ENCODE results near the gene GFOD1.

GFOD1 gene

DNA sequence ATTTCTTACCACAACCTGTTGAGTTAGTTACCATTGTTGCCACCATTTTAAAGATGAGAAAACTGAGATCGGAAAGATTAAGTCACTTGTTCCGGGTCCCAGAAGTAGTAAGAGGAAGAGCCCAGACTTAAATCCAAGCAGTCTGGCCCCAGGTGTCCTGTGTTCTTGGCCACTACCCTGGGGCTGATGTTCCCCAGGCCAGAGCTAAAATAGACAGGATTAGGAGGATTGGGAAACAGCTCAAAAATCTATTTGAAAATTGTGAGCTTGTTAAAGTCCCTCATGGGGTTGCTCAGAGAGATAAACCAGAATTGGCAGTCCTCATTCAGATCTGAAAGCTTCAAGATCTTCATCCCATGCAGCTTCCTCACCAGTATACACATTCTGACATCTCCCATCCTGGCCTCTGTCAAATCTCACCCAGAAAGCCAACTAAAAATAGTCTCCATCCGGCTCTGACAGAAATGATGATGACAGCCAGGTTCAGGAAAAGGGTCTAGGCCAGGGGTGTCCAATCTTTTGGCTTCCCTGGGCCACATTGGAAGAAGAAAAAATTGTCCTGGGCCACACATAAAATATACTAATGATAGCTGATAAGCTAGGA, 62.0 kb downstream of the GFOD1 start:
- DNase-seq (ENCODE audit: low read depth in 2 of 2), result no peak

DNA sequence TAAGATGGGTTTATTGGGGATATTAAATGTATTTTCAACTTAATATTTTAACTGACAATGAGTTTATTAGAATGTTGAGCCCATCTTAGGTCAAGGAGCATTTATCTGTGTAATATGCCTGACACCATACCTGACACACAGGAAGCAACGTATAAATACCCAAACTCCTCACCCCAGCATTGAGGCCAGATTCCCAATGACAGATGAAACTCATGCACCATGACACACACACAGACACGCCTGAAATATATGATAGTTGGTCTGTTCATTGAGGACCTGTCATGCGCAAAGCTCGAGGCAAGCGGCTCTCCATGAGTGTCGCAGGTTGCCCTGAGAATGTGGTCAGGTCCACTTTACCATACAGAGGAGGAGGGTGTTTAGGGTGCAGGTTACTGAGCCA, 64.1 kb downstream of the GFOD1 start:
- no peak for DNase-seq (ENCODE audit: low read depth in 2 of 2)

DNA sequence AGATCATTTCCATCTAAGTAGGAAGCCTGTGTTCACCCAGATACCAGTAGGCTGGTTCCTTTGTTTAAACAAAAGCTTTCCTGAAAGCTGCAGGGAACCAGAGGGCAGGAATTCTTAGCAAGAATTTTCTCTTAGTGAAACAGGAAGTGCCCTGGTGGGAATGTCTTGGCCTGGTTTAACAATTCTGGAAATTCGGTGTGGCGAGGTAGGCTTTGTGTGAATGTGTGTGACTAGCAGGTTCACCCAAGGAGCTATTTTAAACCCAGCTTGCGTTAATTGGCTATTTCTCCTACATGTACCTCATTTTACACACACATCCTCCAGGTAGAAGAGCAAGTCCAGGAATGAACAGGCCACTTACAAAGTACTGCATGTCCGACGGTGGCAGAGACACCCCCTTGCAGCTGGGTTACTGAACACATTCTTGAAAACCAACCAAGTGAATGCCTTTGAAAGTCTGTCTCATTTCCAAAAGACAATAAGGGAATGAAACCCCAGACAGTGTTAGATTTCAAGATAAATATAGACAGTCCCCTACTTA, 64.6 kb downstream of the GFOD1 start:
- no peak for DNase-seq (ENCODE audit: low read depth in 2 of 2)

DNA sequence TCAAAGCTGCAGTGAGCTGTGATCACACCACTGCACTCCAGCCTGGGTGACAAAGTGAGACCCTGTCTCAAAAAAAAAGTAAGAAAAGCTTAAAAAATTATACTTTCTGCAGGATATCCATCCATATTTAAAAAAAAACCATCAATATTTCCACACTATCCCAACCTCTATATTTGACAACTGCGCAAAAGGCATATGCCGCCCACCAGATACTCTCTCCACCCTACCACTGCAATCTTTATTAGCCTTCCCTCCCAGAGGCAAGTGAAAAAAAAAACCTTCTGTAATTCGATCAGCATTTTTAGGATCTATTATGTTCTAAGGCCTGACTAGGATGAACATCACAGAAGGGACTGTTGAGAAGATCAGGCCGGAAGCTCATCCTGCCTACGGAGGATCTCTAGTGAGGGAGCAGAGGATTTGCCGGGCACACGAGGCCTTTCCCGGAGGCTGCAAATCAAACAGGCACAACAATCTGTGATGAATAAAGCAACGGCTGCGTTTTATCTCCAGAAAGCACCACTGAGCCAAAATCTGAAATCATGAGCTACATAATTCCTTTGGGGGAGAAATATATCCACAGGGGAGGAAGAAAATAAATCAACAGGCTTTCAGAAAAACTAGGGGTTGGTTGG, 65.9 kb downstream of the GFOD1 start:
- no peak for DNase-seq (ENCODE audit: low read depth in 2 of 2)

DNA sequence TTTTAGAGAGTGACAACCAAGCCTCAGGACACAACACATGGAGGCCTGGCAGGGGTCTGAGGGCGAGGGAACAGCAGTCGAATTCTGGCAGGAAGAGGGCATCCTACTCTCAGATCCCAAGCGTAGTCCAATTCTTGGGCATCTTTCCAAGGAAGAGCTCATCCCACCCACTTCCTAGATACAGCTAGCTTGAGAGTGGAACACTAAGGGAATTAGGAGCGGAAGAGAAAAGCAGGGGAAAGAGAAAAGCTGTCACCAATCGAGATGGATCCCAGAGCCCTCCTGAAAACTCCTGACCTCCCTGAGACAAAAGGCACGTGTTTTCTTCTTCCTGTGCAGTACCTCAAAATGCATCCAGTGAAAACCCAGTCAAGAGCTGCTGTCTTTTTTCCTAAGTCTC, 67.1 kb downstream of the GFOD1 start:
- no peak for DNase-seq (ENCODE audit: low read depth in 2 of 2)

DNA sequence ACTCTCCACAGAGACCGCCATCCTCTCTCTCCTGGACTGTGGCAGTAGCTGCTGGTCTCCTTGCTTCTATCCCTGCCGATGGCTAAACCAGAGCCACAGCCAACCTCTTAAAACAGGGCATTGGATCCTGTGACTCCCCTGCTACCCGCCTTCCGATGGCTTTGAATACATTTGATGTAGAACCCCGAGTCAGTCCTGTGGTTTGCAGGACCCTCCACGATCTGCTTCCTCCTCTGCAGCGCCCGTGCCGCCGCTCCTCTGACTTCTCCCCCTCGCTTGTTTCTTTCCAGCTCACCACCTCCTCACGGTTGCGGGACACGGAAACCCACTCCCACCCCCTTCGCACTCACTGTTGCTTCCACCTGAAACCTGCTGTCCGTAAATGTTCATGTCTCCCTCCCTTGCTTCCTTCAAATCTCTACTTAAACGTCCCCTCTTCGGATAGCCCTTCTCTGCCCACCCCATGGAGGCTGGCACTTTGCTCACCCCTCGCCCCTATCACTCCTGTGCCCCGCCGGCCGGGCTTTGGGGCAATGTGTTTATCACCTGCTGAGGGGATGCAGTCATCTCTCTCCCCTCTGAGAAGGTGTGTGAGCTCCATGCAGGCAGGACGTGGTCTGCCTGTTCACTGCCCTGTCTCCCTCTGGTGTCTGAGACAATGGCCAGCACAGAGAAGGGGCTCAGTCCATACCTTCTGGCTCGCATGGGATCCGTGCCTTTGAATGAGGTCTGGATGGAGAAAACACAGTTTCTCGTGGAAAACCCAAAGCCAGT, 67.8 kb downstream of the GFOD1 start:
- no peak for DNase-seq (ENCODE audit: low read depth in 2 of 2)

DNA sequence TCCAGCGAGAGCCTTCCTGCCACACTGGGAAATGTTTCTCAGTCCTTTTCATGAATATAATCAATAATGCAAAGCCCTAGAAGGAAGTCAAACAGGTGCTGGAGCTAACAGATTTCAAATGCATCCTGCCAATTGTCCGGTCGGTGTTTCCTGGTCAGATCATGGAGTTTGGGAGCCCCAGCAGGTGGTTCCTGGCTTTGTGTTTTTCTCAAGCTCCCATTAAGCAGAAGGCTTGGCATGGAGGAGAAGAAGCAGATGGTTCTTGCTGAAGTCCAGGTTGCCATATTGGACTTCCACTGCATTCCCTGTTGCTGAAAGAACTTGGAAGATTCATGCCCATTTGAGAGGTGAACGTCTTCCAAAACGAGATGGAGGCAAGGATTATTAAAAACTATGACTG, 68.6 kb downstream of the GFOD1 start:
- DNase-seq (ENCODE audit: low read depth in 2 of 2), result no peak

DNA sequence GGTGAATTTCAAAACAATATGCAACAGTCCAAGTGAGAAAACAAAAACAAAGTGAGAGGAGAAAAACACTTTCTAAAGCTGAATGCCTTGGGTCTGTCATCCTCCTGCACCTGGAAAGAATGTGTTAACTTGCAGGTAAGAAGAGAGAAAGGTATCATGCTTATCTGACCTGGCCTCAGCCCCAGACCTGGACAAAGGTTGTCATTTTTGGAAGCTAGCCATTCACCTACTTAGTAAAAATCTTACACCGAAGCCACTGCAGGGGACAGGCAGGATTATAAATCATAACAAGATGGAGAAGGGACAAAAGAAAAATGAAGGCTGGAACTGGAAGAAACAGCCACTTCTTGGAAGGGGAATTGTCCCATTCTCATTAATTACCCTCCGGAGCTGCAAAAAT, 69.4 kb downstream of the GFOD1 start:
- no peak for DNase-seq (ENCODE audit: low read depth in 2 of 2)

DNA sequence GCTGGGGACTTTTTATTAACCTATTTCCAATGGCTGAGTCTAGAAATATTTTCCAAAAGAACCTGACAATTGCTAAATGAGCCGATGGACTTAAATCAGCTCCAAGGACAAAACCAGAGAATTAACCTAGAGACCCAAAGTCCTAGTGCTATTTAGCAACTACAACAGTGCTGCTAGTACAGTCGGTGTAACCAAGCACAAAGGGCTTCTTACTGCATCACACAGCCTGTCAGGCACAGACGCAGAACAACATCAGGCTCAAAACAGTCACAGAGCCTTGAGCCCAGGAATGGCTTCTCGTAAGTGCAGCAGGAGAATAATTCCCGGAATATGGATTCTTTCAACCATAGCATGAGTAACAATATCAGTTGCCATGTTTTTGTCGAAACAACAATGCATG, 70.0 kb downstream of the GFOD1 start:
- DNase-seq (ENCODE audit: low read depth in 2 of 2), result no peak

DNA sequence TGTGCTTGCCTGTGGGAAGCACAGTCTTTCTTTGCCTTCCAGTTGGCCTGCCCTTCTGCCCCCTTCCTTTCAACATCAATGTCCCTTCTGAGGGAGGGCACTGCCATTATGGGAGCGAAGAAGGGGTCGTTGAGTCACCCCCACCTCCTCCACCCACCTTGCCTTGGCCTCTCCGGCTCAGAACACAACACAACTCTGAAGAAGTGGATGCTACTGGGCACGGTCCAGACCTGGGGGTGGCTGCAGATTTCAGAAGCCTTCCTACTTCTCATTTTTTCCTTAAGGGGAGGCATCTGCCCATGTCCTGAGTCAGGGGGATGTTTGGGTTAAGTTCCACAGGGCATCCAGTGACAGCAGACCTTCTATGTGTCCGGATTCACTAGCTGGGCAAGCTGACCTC, 72.1 kb downstream of the GFOD1 start:
- DNase-seq (ENCODE audit: low read depth in 2 of 2), result no peak

DNA sequence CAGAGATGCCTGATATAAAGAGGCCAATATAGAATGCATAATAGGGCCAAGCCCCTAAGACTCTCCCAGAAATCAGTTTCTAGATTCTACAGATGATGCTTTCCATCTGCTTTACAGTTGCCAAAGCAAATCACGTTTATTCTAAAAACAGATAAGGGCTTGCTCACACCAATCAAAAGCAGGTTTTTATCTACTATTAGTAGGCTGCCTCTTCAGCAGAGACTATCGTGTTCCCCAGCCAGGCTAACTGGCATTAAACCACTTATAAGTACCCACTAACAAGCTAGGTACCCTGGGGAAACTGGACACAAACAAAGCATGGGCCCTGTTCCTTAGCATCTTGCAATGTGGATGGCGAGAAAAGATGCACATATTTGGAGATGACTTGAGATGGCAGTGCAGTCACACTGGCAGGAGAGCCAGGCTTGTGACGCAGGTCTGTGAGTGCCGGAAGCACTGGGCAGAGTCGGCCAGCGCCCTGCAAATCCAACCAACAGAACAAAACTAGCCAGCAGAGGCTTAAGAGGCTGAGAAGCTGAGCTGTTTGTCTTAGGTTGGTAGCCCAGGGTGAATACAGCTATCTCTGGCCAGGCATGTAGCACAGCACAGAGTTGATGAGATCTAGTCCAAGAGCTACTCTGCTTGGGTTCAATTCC, 73.4 kb downstream of the GFOD1 start:
- no peak for DNase-seq (ENCODE audit: low read depth in 2 of 2)

DNA sequence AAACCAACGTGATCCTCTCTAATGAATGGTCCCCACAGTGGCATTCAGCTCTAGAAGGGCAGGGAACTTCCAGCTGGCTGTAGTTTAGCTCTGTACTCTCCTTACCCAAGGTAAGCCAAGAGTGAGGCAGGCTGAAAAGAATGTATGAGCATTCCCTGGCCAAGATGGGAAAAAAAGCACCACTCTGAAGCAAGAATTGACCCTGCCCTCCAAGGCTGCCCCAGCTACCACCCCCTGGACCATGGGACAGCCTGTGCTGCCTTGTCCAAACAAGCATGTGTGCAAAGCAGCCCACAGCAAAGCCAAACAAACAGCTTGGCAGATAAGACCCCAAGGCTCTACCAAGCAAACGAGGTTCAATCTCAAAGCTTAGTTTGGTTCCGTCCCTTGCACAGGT, 73.9 kb downstream of the GFOD1 start:
- DNase-seq (ENCODE audit: low read depth in 2 of 2), result no peak

DNA sequence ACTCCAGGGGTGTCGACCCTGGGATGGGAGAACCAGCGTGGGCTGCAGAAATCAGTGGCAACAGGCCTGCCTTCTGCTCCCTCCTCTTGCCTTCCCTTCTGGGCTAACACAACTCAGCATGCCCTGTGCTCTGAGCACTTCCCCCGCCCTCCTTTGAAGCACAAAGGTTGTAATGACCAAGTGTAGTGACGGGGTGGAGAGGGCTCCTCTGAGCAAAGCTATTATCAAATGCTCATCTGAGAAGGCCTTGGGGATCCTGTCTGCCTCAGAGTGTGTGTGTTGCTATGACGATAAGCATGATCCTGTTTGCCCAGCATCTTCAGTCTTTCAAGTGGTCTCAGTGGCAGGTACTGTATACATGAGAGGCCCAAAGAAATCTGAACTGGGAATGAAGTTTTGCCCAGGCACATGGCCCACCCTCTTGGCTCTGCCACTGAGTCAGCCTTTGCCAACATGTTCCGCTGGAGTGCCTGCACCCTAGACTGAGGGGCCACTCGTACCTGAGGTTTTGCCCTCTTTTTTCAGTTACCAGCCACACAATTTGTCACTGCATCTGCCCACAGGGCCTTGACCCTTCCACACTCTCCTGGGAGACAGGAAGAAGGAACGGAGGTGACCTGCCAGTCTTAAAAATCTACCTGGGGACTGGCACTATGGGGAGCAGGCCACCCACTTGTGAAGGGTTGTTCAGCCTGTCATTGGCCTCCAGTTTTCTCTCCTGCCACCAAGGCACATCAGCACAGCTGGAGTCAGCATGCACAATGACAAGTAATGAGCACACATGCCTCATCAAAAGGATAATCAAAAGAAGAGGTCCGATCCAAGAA, 74.5 kb downstream of the GFOD1 start:
- DNase-seq (ENCODE audit: low read depth in 2 of 2), result no peak

DNA sequence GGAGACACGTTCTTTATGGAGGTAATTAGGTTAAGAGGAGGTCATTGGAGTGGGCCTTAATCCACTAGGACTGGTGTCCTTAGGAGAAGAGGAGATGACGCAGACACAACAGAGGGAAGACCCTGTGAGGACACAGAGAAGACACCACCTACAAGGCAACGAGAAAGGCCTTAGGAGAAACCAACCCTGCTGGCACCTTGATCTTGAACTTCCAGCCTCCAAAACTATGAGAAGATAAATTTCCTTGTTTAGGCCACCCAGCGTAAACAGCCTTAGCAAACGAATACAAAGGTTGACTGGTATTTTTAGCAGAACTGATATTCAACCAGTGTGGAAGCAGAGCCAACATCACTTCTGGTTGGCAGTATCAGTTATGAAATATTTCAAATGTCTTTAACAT, 75.2 kb downstream of the GFOD1 start:
- DNase-seq (ENCODE audit: low read depth in 2 of 2), result no peak

DNA sequence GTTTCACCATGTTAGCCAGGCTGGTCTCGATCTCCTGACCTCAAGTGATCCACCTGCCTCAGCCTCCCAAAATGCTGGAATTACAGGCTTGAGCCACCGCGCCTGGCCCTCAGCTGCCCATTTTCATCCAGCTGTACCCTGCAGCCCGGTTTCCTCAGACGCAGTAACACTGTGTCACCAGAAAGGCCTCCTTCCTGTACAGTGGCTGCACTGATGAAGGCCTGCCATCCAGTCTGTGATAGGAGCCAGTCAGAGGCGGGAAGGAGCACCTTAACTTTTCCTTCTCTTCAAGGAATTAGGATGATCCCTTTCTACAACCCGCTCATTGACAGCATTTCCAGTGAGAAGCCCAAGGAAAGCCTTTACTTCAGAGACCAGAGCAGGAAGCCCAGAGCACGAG, 75.9 kb downstream of the GFOD1 start:
- DNase-seq (ENCODE audit: low read depth in 2 of 2), result no peak

DNA sequence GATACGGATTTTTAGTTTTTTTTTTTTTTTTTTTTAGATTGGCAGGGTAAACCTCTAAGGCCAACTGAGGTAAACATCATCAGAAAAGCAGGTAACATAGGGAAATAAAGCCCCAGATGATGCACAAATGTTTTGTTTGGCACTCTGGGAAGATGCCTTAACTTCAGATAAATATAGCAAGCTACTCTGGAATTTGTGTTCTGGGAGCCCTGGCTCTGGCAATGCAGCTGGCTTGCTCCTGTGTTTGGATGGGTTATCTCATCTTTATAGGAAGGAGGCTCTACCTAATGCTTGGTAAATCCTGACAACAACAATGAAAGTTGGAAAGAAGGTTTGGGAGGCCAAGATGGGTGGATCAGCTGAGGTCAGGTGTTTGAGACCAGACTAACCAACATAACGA, 77.4 kb downstream of the GFOD1 start:
- DNase-seq (ENCODE audit: low read depth in 2 of 2), result no peak

DNA sequence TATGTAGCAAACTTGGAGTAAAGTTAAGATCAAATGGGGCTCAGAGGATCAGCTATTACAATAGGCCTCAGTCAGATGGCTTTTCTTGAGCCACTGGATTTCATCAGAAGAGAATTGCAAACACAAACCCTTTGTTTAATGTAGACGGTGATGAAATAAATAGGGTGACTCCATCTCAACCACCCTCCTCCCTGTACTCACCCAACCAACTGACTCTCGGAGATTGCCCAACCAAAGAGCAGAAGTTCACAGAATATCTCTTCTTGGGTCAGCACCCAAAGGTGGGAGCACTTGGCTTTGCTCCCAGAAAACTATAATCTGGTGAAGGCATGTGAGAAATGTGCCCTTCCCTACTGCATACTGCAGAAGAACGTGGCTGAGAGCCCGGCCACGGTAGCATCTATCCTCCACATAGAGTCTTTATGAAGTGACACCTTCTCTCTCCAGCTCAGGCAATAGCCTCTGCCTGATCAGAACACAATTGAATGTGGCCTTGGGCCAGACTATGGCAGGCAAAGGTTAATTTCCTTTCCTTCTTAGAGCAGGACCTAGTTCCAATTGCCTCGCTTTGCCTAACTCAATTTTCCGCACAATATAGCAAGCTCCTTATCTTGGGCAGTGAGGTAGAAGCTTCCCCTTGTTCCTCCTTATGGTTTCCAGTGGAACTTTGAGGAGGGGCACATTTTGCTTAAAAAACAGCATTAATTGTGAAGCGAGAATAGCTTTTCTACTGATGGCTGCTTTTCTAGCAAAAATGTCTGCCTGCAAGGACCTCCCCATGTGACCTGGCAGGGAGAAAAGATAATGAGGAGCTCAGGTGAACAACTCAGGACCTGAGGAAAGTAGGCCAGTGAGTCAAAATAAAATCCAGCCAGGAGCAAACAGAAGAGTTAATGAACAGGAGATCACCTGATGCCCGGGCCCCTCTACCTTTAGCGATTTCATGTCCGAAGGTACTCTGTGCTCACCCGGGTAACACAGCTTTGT, 79.4 kb downstream of the GFOD1 start:
- DNase-seq (ENCODE audit: low read depth in 2 of 2), result peak; percentile 20 to 34

DNA sequence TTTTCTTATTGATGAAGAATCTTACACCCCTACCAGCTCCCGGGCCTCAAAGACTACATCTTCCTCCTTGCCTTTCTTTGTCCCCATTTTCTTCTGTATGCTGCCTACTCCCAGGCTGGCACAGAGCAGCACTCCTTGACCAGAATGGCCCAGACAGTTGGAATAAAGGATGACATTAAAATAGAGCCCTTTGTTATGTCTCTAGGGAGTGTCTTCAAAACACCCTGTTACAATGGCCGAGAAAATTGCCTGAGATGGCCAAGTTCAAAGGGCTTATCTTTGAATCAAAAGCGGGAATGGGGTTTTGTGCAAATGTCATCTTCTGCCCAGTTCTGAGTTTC, 80.1 kb downstream of the GFOD1 start:
- no peak for DNase-seq (ENCODE audit: low read depth in 2 of 2)

DNA sequence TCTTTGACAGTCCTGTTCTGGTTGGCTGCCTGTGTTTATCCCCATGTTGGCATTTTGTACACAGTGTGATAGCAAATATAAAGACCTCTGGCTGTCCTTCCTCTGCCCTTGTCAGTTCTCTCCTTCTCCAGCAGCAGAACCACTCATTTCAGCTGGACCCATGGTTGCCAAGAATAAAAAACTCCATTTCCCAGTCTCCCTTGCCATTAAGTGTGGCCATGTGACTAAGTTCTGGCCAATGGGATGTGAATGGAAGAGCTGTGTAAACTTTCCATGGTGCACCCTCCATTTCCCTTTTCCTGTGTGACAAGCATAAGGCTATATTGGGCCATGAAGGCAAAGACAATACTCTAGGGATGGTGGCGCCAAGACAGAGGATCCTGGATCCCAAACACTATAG, 80.6 kb downstream of the GFOD1 start:
- DNase-seq (ENCODE audit: low read depth in 2 of 2), result no peak

DNA sequence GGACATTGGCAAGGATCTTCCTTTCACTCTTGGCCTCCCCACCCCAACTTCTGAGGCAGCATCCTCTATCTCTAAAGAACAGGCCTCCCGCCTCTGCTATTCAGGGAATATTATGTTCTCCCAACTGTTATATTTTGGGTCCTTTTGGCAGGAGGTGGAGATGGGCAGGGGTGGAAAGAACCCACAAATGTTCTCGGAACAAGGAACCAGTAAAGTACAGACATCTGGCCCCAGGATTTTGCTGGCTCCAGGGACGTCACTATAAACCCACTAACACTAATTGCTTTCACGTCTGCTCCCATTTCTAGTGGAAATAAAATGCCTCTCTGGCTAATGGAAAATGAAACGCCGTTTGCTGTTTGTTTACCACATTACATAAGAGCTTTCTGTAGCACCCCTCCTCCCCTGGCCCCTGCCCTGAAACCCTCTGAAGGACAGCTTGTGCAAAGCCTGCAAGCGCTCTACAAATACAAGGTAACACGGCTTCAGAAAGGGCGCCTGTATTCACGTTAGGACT, 81.4 kb downstream of the GFOD1 start:
- no peak for DNase-seq (ENCODE audit: low read depth in 2 of 2)

Measured in fibroblast of skin of left biceps (primary cell).